Measurements from ENCODE around the gene UBE2D4.
"Not testable (repeated sequence)": the region's sequence is repeated elsewhere in the genome, so short reads cannot be mapped to it uniquely, and the experiment has no call there.

The UBE2D4 gene

GRCh38 chr7:43977525-43977924, 51.3 kb downstream of the UBE2D4 start:
- DNase-seq (ENCODE audit: extremely low spot score) = no peak
- CTCF ChIA-PET = no interaction called here
- POLR2A ChIA-PET = no interaction called here
- TF ChIP-seq CTBP1 (IDR thresholded peaks at IDR 0.05; ENCODE audit: borderline replicate concordance) (no peak), NFRKB (IDR thresholded peaks at IDR 0.05) (no peak), FOXA1 (IDR thresholded peaks at IDR 0.05) (no peak), BHLHE40 (IDR thresholded peaks at IDR 0.05; ENCODE audit: borderline replicate concordance) (no peak), SUZ12 (IDR thresholded peaks at IDR 0.05) (no peak), SP1 (IDR thresholded peaks at IDR 0.05) (no peak), FOXM1 (IDR thresholded peaks at IDR 0.05; ENCODE audit: borderline replicate concordance) (no peak), ELF4 (IDR thresholded peaks at IDR 0.05) (no peak), PKNOX1 (IDR thresholded peaks at IDR 0.05) (no peak), FOXK2 (IDR thresholded peaks at IDR 0.05) (no peak), ARNT (IDR thresholded peaks at IDR 0.05) (no peak), LEF1 (IDR thresholded peaks at IDR 0.05; ENCODE audit: borderline replicate concordance) (no peak)

GRCh38 chr7:43978102-43978501, 51.9 kb downstream of the UBE2D4 start:
- CTCF ChIA-PET; DNase-seq (ENCODE audit: extremely low spot score); POLR2A ChIA-PET: not testable (repeated sequence)

- CTCF ChIA-PET; POLR2A ChIA-PET; DNase-seq (ENCODE audit: extremely low spot score): not testable (repeated sequence)
Measured at GRCh38 chr7:43982848-43983247, 56.6 kb downstream of the UBE2D4 start.

- CTCF ChIA-PET; DNase-seq (ENCODE audit: extremely low spot score); POLR2A ChIA-PET: not testable (repeated sequence)
Measured at GRCh38 chr7:43983736-43984135, 57.5 kb downstream of the UBE2D4 start.

GRCh38 chr7:43985904-43986864, 59.9 kb downstream of the UBE2D4 start:
- CTCF ChIA-PET = not testable (repeated sequence)
- DNase-seq (ENCODE audit: extremely low spot score) = peak; percentile 38

GRCh38 chr7:43987476-43987875, 61.2 kb downstream of the UBE2D4 start:
- CTCF ChIA-PET; POLR2A ChIA-PET; DNase-seq (ENCODE audit: extremely low spot score): not testable (repeated sequence)

More at GRCh38 chr7:43985904-43986864, 59.9 kb downstream of the UBE2D4 start:
- POLR2A ChIA-PET = not testable (repeated sequence)

GRCh38 chr7:43990011-43990585, 63.9 kb downstream of the UBE2D4 start:
- DNase-seq (ENCODE audit: extremely low spot score); POLR2A ChIA-PET; CTCF ChIA-PET: not testable (repeated sequence)

GRCh38 chr7:43990829-43991228, 64.6 kb downstream of the UBE2D4 start:
- CTCF ChIA-PET; POLR2A ChIA-PET; DNase-seq (ENCODE audit: extremely low spot score): not testable (repeated sequence)

- DNase-seq (ENCODE audit: extremely low spot score); CTCF ChIA-PET; POLR2A ChIA-PET: not testable (repeated sequence)
Measured at GRCh38 chr7:43992896-43993295, 66.7 kb downstream of the UBE2D4 start.

- DNase-seq (ENCODE audit: extremely low spot score); POLR2A ChIA-PET; CTCF ChIA-PET: not testable (repeated sequence)
Measured at GRCh38 chr7:43994681-43995080, 68.4 kb downstream of the UBE2D4 start.

- POLR2A ChIA-PET; DNase-seq (ENCODE audit: extremely low spot score); CTCF ChIA-PET: not testable (repeated sequence)
Measured at GRCh38 chr7:43997532-43997931, 71.3 kb downstream of the UBE2D4 start, which contains the start of gene SPDYE1. Gene SPDYE1, plus strand, starts transcription at chr7:43997897. Its CDS starts 2,053 bp downstream, at chr7:43999950.
